Measurements from ENCODE around the gene DESI2. TPM values are rescaled to one million over a fixed set of nuclear protein-coding genes. Genes with fewer than 3 reads are reported as not detected.

Gene DESI2
- total RNA-seq, 1 experiment from 2014 or later = 44.6 TPM

DNA sequence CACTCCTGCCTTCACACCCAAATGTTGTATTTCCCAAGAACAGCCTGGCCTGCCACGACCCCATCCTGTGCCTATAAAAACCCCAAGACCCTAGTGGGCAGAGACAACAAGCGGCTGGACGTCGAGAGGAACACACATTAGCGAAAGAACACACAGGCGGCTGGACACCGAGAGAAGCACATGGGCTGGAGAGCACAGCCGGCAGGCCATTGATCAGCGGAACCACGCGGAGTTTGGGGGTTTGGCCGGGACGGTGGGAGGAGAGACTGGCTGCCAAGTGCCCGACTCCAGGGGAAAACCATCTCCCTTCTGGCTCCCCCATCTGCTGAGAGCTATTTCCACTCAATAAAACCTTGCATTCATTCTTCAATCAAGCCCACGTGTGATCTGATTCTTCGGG, 10.4 kb upstream of the DESI2 start:
- H3K9ac ChIP-seq (ENCODE audit: low read length) = no peak overlapping the region
- ChIA-PET POLR2A (no interaction called here), RAD21 (ENCODE audit: low non-redundant PET in 1 of 2, low total read pairs in 2 of 2, uncharacterized antibody in 2 of 2, unreplicated experiment in 2 of 2) (no interaction called here), CTCF (no interaction called here)
- H3K9me2 ChIP-seq (ENCODE audit: insufficient read depth) = no peaks in the 10 kb centered on the region
- DNase-seq (ENCODE audit: low read depth, low spot score) (no peak), ATAC-seq (no peak)
- TF ChIP-seq CEBPB (IDR thresholded peaks at IDR 0.05; ENCODE audit: low read depth) = no peak
- TF ChIP-seq RAD21 (IDR thresholded peaks at IDR 0.05; ENCODE audit: low read depth) = no peak
- TF ChIP-seq POLR2AphosphoS5 (IDR thresholded peaks at IDR 0.05; ENCODE audit: low read depth, low read length) = no peak
- TF ChIP-seq, protein P1, sequence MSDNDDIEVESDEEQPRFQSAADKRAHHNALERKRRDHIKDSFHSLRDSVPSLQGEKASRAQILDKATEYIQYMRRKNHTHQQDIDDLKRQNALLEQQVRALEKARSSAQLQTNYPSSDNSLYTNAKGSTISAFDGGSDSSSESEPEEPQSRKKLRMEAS (IDR thresholded peaks at IDR 0.05) = no peak
- no peak for TF ChIP-seq CBX3 (IDR thresholded peaks at IDR 0.05; ENCODE audit: low read depth)
- no peak for TF ChIP-seq POLR2A (IDR thresholded peaks at IDR 0.05; ENCODE audit: borderline replicate concordance, extremely low read depth, insufficient read depth, insufficient read length)
- TF ChIP-seq EZH2phosphoT487 (IDR thresholded peaks at IDR 0.05; ENCODE audit: borderline replicate concordance) = no peak
- TF ChIP-seq, protein P2, sequence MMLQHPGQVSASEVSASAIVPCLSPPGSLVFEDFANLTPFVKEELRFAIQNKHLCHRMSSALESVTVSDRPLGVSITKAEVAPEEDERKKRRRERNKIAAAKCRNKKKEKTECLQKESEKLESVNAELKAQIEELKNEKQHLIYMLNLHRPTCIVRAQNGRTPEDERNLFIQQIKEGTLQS (IDR thresholded peaks at IDR 0.05) = no peak
- TF ChIP-seq SIN3A (IDR thresholded peaks at IDR 0.05; ENCODE audit: low read depth) = no peak
- no peak overlapping the region for H2AFZ ChIP-seq (ENCODE audit: low read depth, low read length, poor library complexity, severe bottlenecking)
- H3K36me3 ChIP-seq (ENCODE audit: control insufficient read depth in 1 of 2, insufficient read depth in 2 of 2, low read length in 2 of 2) = no peaks in the 10 kb centered on the region
- intact Hi-C loops (cut with micrococcal nuclease) = no loop called here
- no peaks in the 10 kb centered on the region for H3K27me3 ChIP-seq (ENCODE audit: insufficient read depth, low read length)
- H3K4me2 ChIP-seq (ENCODE audit: low read length) = no peak overlapping the region
- H4K20me1 ChIP-seq (ENCODE audit: insufficient read depth) = no peaks in the 10 kb centered on the region
- no peaks in the 10 kb centered on the region for H3K79me2 ChIP-seq (ENCODE audit: insufficient read depth, low read length)
- no TSS peak for BruUV-seq (replicated peaks)
- H3K27ac ChIP-seq (ENCODE audit: low read depth, low read length) = no peak overlapping the region
- H3K4me1 ChIP-seq (ENCODE audit: control insufficient read depth in 1 of 2, insufficient read depth in 2 of 2, low read length in 2 of 2) = no peaks in the 10 kb centered on the region
- no peak overlapping the region for H3K4me3 ChIP-seq (replicated peaks in 1 of 2; ENCODE audit: low read depth in 1 of 2, low read length in 2 of 2)
- H3K9me3 ChIP-seq (ENCODE audit: control insufficient read depth in 1 of 2, insufficient read depth in 1 of 2, low read depth in 1 of 2, low read length in 2 of 2) = no peaks in the 10 kb centered on the region

DNA sequence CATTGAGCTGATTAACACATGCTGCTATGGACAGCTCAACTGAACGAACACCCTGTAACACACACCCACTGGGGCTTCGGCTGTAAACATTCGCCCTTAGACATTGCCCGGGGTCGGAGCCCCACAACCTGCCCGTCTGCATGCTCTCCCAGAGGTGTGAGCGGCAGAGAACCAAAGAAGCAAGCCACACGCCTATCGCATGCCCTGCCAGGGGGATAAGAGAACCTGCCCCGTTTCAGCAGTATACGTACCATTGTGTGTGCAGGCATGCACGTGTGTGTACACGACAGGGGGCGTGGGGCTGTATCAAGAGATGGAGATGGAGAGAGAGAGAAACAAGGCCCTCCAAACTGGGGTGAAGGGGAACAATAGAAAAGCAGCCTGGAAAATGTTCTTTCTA, 9.9 kb upstream of the DESI2 start:
- DNase-seq (ENCODE audit: low read depth, low spot score) (no peak), ATAC-seq (no peak)
- Histone ChIP-seq H3K9me2 (ENCODE audit: insufficient read depth) (no peaks in the 10 kb centered on the region), H3K9me3 (ENCODE audit: control insufficient read depth in 1 of 2, insufficient read depth in 1 of 2, low read depth in 1 of 2, low read length in 2 of 2) (no peaks in the 10 kb centered on the region), H3K27ac (ENCODE audit: low read depth, low read length) (no peak overlapping the region), H3K79me2 (ENCODE audit: insufficient read depth, low read length) (no peaks in the 10 kb centered on the region), H3K4me3 (replicated peaks in 1 of 2; ENCODE audit: low read depth in 1 of 2, low read length in 2 of 2) (no peak overlapping the region), H3K36me3 (ENCODE audit: control insufficient read depth in 1 of 2, insufficient read depth in 2 of 2, low read length in 2 of 2) (no peaks in the 10 kb centered on the region), H3K4me2 (ENCODE audit: low read length) (no peak overlapping the region), H3K4me1 (ENCODE audit: control insufficient read depth in 1 of 2, insufficient read depth in 2 of 2, low read length in 2 of 2) (no peaks in the 10 kb centered on the region), H3K9ac (ENCODE audit: low read length) (no peak overlapping the region), H3K27me3 (ENCODE audit: insufficient read depth, low read length) (no peaks in the 10 kb centered on the region), H4K20me1 (ENCODE audit: insufficient read depth) (no peaks in the 10 kb centered on the region), H2AFZ (ENCODE audit: low read depth, low read length, poor library complexity, severe bottlenecking) (no peak overlapping the region)
- RAD21 ChIA-PET (ENCODE audit: low non-redundant PET in 1 of 2, low total read pairs in 2 of 2, uncharacterized antibody in 2 of 2, unreplicated experiment in 2 of 2) = no interaction called here
- intact Hi-C loops (cut with micrococcal nuclease) = no loop called here
- CTCF ChIA-PET = no interaction called here
- BruUV-seq (replicated peaks) = no TSS peak
- POLR2A ChIA-PET = no interaction called here
- no peak for TF ChIP-seq CEBPB (IDR thresholded peaks at IDR 0.05; ENCODE audit: low read depth)
- TF ChIP-seq SIN3A (IDR thresholded peaks at IDR 0.05; ENCODE audit: low read depth) = no peak
- TF ChIP-seq ZNF274 (IDR thresholded peaks at IDR 0.05; ENCODE audit: low read depth, low read length) = no peak
- TF ChIP-seq FOSL1 (IDR thresholded peaks at IDR 0.05; ENCODE audit: low read depth) = no peak
- TF ChIP-seq, protein P3, sequence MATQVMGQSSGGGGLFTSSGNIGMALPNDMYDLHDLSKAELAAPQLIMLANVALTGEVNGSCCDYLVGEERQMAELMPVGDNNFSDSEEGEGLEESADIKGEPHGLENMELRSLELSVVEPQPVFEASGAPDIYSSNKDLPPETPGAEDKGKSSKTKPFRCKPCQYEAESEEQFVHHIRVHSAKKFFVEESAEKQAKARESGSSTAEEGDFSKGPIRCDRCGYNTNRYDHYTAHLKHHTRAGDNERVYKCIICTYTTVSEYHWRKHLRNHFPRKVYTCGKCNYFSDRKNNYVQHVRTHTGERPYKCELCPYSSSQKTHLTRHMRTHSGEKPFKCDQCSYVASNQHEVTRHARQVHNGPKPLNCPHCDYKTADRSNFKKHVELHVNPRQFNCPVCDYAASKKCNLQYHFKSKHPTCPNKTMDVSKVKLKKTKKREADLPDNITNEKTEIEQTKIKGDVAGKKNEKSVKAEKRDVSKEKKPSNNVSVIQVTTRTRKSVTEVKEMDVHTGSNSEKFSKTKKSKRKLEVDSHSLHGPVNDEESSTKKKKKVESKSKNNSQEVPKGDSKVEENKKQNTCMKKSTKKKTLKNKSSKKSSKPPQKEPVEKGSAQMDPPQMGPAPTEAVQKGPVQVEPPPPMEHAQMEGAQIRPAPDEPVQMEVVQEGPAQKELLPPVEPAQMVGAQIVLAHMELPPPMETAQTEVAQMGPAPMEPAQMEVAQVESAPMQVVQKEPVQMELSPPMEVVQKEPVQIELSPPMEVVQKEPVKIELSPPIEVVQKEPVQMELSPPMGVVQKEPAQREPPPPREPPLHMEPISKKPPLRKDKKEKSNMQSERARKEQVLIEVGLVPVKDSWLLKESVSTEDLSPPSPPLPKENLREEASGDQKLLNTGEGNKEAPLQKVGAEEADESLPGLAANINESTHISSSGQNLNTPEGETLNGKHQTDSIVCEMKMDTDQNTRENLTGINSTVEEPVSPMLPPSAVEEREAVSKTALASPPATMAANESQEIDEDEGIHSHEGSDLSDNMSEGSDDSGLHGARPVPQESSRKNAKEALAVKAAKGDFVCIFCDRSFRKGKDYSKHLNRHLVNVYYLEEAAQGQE (IDR thresholded peaks at IDR 0.05; ENCODE audit: low read depth) = no peak
- TF ChIP-seq YY1 (IDR thresholded peaks at IDR 0.05; ENCODE audit: extremely low read depth, insufficient replicate concordance, low read depth, low read length) = no peak
- TF ChIP-seq POLR2A (IDR thresholded peaks at IDR 0.05; ENCODE audit: borderline replicate concordance, extremely low read depth, insufficient read depth, insufficient read length) = no peak
- TF ChIP-seq, protein P4, sequence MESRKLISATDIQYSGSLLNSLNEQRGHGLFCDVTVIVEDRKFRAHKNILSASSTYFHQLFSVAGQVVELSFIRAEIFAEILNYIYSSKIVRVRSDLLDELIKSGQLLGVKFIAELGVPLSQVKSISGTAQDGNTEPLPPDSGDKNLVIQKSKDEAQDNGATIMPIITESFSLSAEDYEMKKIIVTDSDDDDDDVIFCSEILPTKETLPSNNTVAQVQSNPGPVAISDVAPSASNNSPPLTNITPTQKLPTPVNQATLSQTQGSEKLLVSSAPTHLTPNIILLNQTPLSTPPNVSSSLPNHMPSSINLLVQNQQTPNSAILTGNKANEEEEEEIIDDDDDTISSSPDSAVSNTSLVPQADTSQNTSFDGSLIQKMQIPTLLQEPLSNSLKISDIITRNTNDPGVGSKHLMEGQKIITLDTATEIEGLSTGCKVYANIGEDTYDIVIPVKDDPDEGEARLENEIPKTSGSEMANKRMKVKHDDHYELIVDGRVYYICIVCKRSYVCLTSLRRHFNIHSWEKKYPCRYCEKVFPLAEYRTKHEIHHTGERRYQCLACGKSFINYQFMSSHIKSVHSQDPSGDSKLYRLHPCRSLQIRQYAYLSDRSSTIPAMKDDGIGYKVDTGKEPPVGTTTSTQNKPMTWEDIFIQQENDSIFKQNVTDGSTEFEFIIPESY (IDR thresholded peaks at IDR 0.05; ENCODE audit: extremely low read depth, insufficient replicate concordance, low read length) = no peak
- no peak for TF ChIP-seq EZH2 (IDR thresholded peaks at IDR 0.05)
- TF ChIP-seq ELF1 (IDR thresholded peaks at IDR 0.05; ENCODE audit: borderline replicate concordance, low read depth) = no peak
- no peak for TF ChIP-seq EGR1 (IDR thresholded peaks at IDR 0.05; ENCODE audit: low read depth)

Data from HCT116 (cell line).